GM23338 (cell line): ENCODE data around the gene N4BP2. TPM values are rescaled to one million over a fixed set of nuclear protein-coding genes. Genes with fewer than 3 reads are reported as not detected.

Experiments used
- ATAC-seq: fragments of 200-7000 bp; cut with Tn5 transposase; 3 replicates; pipeline ENCODE4 v1.9.1; 2020
- DNase-seq: peaks from one replicate; pipeline ENCODE4 v3.0.0-alpha.2; 2015; ENCODE audit warnings: low spot score
- H2AFZ ChIP-seq: fragments of 200-600 bp; sonication (generic); 2 replicates; pipeline ENCODE4 v1.8.0; 2016; ENCODE audit warnings: antibody characterized with exemption, mild to moderate bottlenecking, moderate library complexity
- H3F3A ChIP-seq: fragments of 200-600 bp; sonication (generic); replicated peaks from 2 replicates; pipeline ENCODE4 v1.8.0; 2017; ENCODE audit warnings: antibody characterized with exemption, mixed run types, low read depth
- H3K27ac ChIP-seq: fragments of 200-600 bp; sonication (generic); 2 replicates; pipeline ENCODE4 v1.6.1; 2016; ENCODE audit warnings: low read depth
- H3K27me3 ChIP-seq: fragments of 200-600 bp; sonication (generic); 2 replicates; pipeline ENCODE4 v1.8.0; 2016; ENCODE audit warnings: mild to moderate bottlenecking, mixed run types, moderate library complexity; ENCODE audit not compliant: insufficient read depth
- H3K36me3 ChIP-seq: fragments of 200-600 bp; sonication (generic); 2 replicates; pipeline ENCODE4 v1.8.0; 2016; ENCODE audit warnings: mild to moderate bottlenecking; ENCODE audit not compliant: insufficient read depth
- H3K4me1 ChIP-seq: fragments of 200-600 bp; sonication (generic); 2 replicates; pipeline ENCODE4 v1.8.0; 2016; ENCODE audit warnings: mild to moderate bottlenecking, moderate library complexity; ENCODE audit not compliant: insufficient read depth
- H3K4me2 ChIP-seq: fragments of 200-600 bp; sonication (generic); 2 replicates; pipeline ENCODE4 v1.7.1; 2017; ENCODE audit warnings: mixed run types
- H3K4me3 ChIP-seq: fragments of 200-600 bp; sonication (generic); 2 replicates; pipeline ENCODE4 v1.6.1; 2016; ENCODE audit warnings: mixed run types
- H3K79me2 ChIP-seq: fragments of 200-600 bp; sonication (generic); replicated peaks from 2 replicates; pipeline ENCODE4 v1.8.0; 2017; ENCODE audit warnings: mild to moderate bottlenecking; ENCODE audit not compliant: insufficient read depth
- H3K9me2 ChIP-seq: fragments of 200-600 bp; sonication (generic); 2 replicates; pipeline ENCODE4 v1.8.0; 2017; ENCODE audit not compliant: insufficient read depth
- H4K20me1 ChIP-seq: fragments of 200-600 bp; sonication (generic); replicated peaks from 2 replicates; pipeline ENCODE4 v1.8.0; 2017; ENCODE audit warnings: mild to moderate bottlenecking; ENCODE audit not compliant: insufficient read depth
- H3K27ac Mint-ChIP-seq: 2 replicates; pipeline ENCODE4 v1.8.0; 2020; ENCODE audit warnings: inconsistent platforms, mild to moderate bottlenecking, moderate library complexity, mixed read lengths
- H3K27me3 Mint-ChIP-seq: 3 replicates; pipeline ENCODE4 v1.8.0; 2022; ENCODE audit warnings: low read depth, mild to moderate bottlenecking, moderate library complexity, mixed read lengths, inconsistent platforms; ENCODE audit not compliant: insufficient read depth, poor library complexity
- H3K36me3 Mint-ChIP-seq: 3 replicates; pipeline ENCODE4 v1.8.0; 2021; ENCODE audit warnings: low read depth, mild to moderate bottlenecking, inconsistent platforms, moderate library complexity, mixed read lengths
- H3K4me1 Mint-ChIP-seq: 3 replicates; pipeline ENCODE4 v1.8.0; 2020; ENCODE audit warnings: mild to moderate bottlenecking, inconsistent platforms, mixed read lengths
- H3K4me3 Mint-ChIP-seq: 3 replicates; pipeline ENCODE4 v1.8.0; 2021; ENCODE audit warnings: moderate library complexity, mild to moderate bottlenecking, inconsistent platforms, mixed read lengths
- H3K9me3 Mint-ChIP-seq: 3 replicates; pipeline ENCODE4 v1.8.0; 2020; ENCODE audit warnings: moderate library complexity, mild to moderate bottlenecking, inconsistent platforms, mixed read lengths
- CREB1 ChIP-seq: fragments of 250-450 bp; sonication (Bioruptor Pico); IDR thresholded peaks from 2 replicates; pipeline ENCODE4 v1.5.0; 2020; ENCODE audit warnings: low read depth, mild to moderate bottlenecking, moderate library complexity
- CTCF ChIP-seq, 2 experiments: fragments of 200-600 bp in 1 of 2; sonication (generic) in 1 of 2; conservative IDR thresholded peaks; 2 replicates each; pipeline versions ENCODE4 v1.5.1 to v1.6.1; 2016 to 2017; ENCODE audit warnings: antibody characterized with exemption in 2 of 2, low read depth in 2 of 2, mild to moderate bottlenecking in 2 of 2, moderate library complexity in 1 of 2
- NANOG ChIP-seq: IDR thresholded peaks from 2 replicates; pipeline ENCODE4 v1.6.1; 2016; ENCODE audit warnings: antibody characterized with exemption, borderline replicate concordance
- POLR2AphosphoS5 ChIP-seq: IDR thresholded peaks from 2 replicates; pipeline ENCODE4 v1.6.1; 2016; ENCODE audit warnings: antibody characterized with exemption, low read depth
- STAT1 ChIP-seq: IDR thresholded peaks from one replicate; pipeline ENCODE4 v1.6.1; 2016; ENCODE audit warnings: antibody characterized with exemption; ENCODE audit not compliant: unreplicated experiment
- ZNF114 ChIP-seq: fragments of 250-450 bp; sonication (Bioruptor Pico); IDR thresholded peaks from 2 replicates; pipeline ENCODE4 v1.5.0; 2020; ENCODE audit warnings: mild to moderate bottlenecking, moderate library complexity
- ZNF462 ChIP-seq: fragments of 250-450 bp; sonication (Bioruptor Pico); IDR thresholded peaks from 2 replicates; pipeline ENCODE4 v1.5.0; 2020; ENCODE audit warnings: mild to moderate bottlenecking, moderate library complexity
- polyA plus RNA-seq: library from polyadenylated mRNA; unstranded; fragments of >200 nt; fragmentation: Nextera tagmentation; extraction: Ambion mirVana; gene quantifications from 2 replicates; pipeline ENCODE4 v1.2.1, GENCODE V29; 2016
- total RNA-seq: library from RNA; depleted of rRNA; stranded (reverse); fragments of >200 nt; shearing (Covaris generic); gene quantifications from 2 replicates; pipeline ENCODE4 v1.2.3, GENCODE V29; 2014

Gene N4BP2
- total and polyA plus RNA-seq, 2 experiments from 2014 or later, result 25.6 to 46.3 TPM

GRCh38 chr4:40190019-40190418 is 133.4 kb downstream of the N4BP2 start (continued):
- TF ChIP-seq ZNF462 (CRISPR knock-in tag) (no peak), NANOG (no peak)

GRCh38 chr4:40190465-40190864 is 133.8 kb downstream of the N4BP2 start:
- Histone ChIP-seq H3K79me2 (no peaks in the 10 kb centered on the region), H3F3A (0 out of 2 replicates have a peak, but pooled peaks cover 3% of the 10 kb centered on the region), H2AFZ (peak overlapping the region; percentile 44; the same call in 1 of the 2 replicates), H3K27me3 (no peaks in the 10 kb centered on the region), H3K9me2 (no peaks in the 10 kb centered on the region), H4K20me1 (no peaks in the 10 kb centered on the region), H3K4me1 (peaks cover 47% of the 10 kb centered on the region), H3K4me3 (no peak overlapping the region), H3K27ac (no peak overlapping the region), H3K4me2 (no peak overlapping the region), H3K36me3 (no peaks in the 10 kb centered on the region)
- peaks cover 1% of the 10 kb centered on the region for H3K27me3 Mint-ChIP-seq
- no peaks in the 10 kb centered on the region for H3K9me3 Mint-ChIP-seq
- H3K27ac Mint-ChIP-seq, result peak overlapping the region; percentile 61; the same call in 1 of the 2 replicates
- H3K4me3 Mint-ChIP-seq, result no peak overlapping the region
- no peaks in the 10 kb centered on the region for H3K36me3 Mint-ChIP-seq
- DNase-seq, result no peak
- peaks cover 64% of the 10 kb centered on the region for H3K4me1 Mint-ChIP-seq
- ATAC-seq, result no peak
- TF ChIP-seq ZNF114 (CRISPR knock-in tag) (no peak), ZNF462 (CRISPR knock-in tag) (no peak), CREB1 (CRISPR knock-in tag) (no peak), STAT1 (no peak), CTCF (conservative IDR thresholded peaks at IDR 0.05; ENCODE audit: low read depth in 2 of 2) (no peak), POLR2AphosphoS5 (no peak)
